IMR-90 (cell line): Measurements from ENCODE around the gene WRAP73. TPM values are rescaled to one million over a fixed set of nuclear protein-coding genes. Genes with fewer than 3 reads are reported as not detected.
"Not testable (repeated sequence)": the region's sequence is repeated elsewhere in the genome, so short reads cannot be mapped to it uniquely, and the experiment has no call there.

Experiments used
- ATAC-seq: fragments of 200-7000 bp; cut with Tn5 transposase; 2 replicates; pipeline ENCODE4 v1.9.1; 2020; ENCODE audit warnings: low read depth, mild to moderate bottlenecking, moderate library complexity
- BruUV-seq: library from RNA; stranded (reverse); fragments of 400-500 nt; replicated peaks from 2 replicates; lab custom pipeline; 2021; lab: Mats Ljungman, UMichigan
- CTCF ChIA-PET: fragments of 300-600 bp; formaldehyde crosslinking; extraction: SDS; loops from one replicate; lab custom pipeline; 2021; ENCODE audit warnings: antibody characterized with exemption; lab: Yijun Ruan, JAX
- POLR2A ChIA-PET: fragments of 300-600 bp; sonication (Branson Sonifier 250); formaldehyde crosslinking; loops from one replicate; lab custom pipeline; 2022; ENCODE audit warnings: antibody characterized with exemption; ENCODE audit not compliant: unreplicated experiment; lab: Charles Lee
- DNase-seq: peaks from one replicate; pipeline ENCODE4 v3.0.0; 2013
- H2AFZ ChIP-seq: replicated peaks from 2 replicates; pipeline ENCODE3; 2013; ENCODE audit warnings: low read length, mild to moderate bottlenecking; ENCODE audit not compliant: poor library complexity
- H2AK5ac ChIP-seq: 2 replicates; pipeline ENCODE4 v1.6.1; 2013; ENCODE audit warnings: low read depth, low read length, inconsistent platforms
- H2AK9ac ChIP-seq: replicated peaks from 2 replicates; pipeline ENCODE3; 2013; ENCODE audit warnings: mild to moderate bottlenecking, low read depth, low read length, moderate library complexity; ENCODE audit not compliant: poor library complexity
- H2BK120ac ChIP-seq: 2 replicates; pipeline ENCODE4 v1.6.1; 2013; ENCODE audit warnings: low read depth, low read length, inconsistent platforms
- H2BK15ac ChIP-seq: 3 replicates; pipeline ENCODE4 v1.6.1; 2013; ENCODE audit warnings: low read depth, low read length, inconsistent platforms
- H2BK20ac ChIP-seq: 2 replicates; pipeline ENCODE4 v1.6.1; 2013; ENCODE audit warnings: low read depth, mild to moderate bottlenecking, inconsistent platforms, low read length, moderate library complexity
- H2BK5ac ChIP-seq: 2 replicates; pipeline ENCODE4 v1.6.1; 2013; ENCODE audit warnings: mild to moderate bottlenecking, low read depth, low read length, inconsistent platforms; ENCODE audit not compliant: poor library complexity, severe bottlenecking
- H3K14ac ChIP-seq: replicated peaks from 2 replicates; pipeline ENCODE4 v1.6.1; 2013; ENCODE audit warnings: low read depth, low read length, inconsistent platforms
- H3K18ac ChIP-seq: 2 replicates; pipeline ENCODE4 v1.6.1; 2013; ENCODE audit warnings: low read depth, low read length, control low read depth
- H3K23ac ChIP-seq: 2 replicates; pipeline ENCODE4 v1.6.1; 2013; ENCODE audit warnings: low read depth, low read length, inconsistent platforms
- H3K27ac ChIP-seq: 2 replicates; pipeline ENCODE4 v1.5.1; 2013; ENCODE audit warnings: mild to moderate bottlenecking, control low read depth, low read length; ENCODE audit not compliant: insufficient read depth
- H3K27me3 ChIP-seq: 2 replicates; pipeline ENCODE4 v1.6.1; 2013; ENCODE audit warnings: low read length; ENCODE audit not compliant: control insufficient read depth, insufficient read depth
- H3K36me3 ChIP-seq: 2 replicates; pipeline ENCODE4 v1.6.1; 2013; ENCODE audit warnings: low read length, mixed read lengths; ENCODE audit not compliant: control insufficient read depth, insufficient read depth
- H3K4ac ChIP-seq: 2 replicates; pipeline ENCODE4 v1.6.1; 2013; ENCODE audit warnings: low read depth, low read length, inconsistent platforms
- H3K4me1 ChIP-seq: 2 replicates; pipeline ENCODE4 v1.6.1; 2013; ENCODE audit warnings: low read length, mixed read lengths; ENCODE audit not compliant: control insufficient read depth, insufficient read depth
- H3K4me2 ChIP-seq: 2 replicates; pipeline ENCODE4 v1.6.1; 2013; ENCODE audit warnings: low read depth, mild to moderate bottlenecking, control low read depth, low read length, moderate library complexity
- H3K4me3 ChIP-seq: 2 replicates; pipeline ENCODE4 v1.5.1; 2013; ENCODE audit warnings: low read depth, mild to moderate bottlenecking, control low read depth, low read length, moderate library complexity; ENCODE audit not compliant: insufficient read depth
- H3K56ac ChIP-seq: 2 replicates; pipeline ENCODE4 v1.6.1; 2013; ENCODE audit warnings: low read length, inconsistent platforms; ENCODE audit not compliant: insufficient read depth; ENCODE audit errors: extremely low read depth
- H3K79me1 ChIP-seq, 2 experiments: 2 replicates each; pipeline ENCODE4 v1.6.1; 2013; ENCODE audit warnings: low read length in 2 of 2, inconsistent platforms in 1 of 2, low read depth in 1 of 2
- H3K9ac ChIP-seq: 2 replicates; pipeline ENCODE4 v1.6.1; 2013; ENCODE audit warnings: low read depth, low read length, control low read depth
- H3K9me1 ChIP-seq: 2 replicates; pipeline ENCODE4 v1.6.1; 2013; ENCODE audit warnings: low read length, inconsistent platforms; ENCODE audit not compliant: insufficient read depth
- H3K9me3 ChIP-seq: 2 replicates; pipeline ENCODE4 v1.6.1; 2013; ENCODE audit warnings: low read length; ENCODE audit not compliant: control insufficient read depth, insufficient read depth
- H4K20me1 ChIP-seq: 2 replicates; pipeline ENCODE4 v1.6.1; 2013; ENCODE audit warnings: low read length, inconsistent platforms; ENCODE audit not compliant: insufficient read depth
- H4K5ac ChIP-seq: 2 replicates; pipeline ENCODE4 v1.6.1; 2013; ENCODE audit warnings: mild to moderate bottlenecking, low read depth, low read length, control low read depth
- H4K8ac ChIP-seq, 2 experiments: 2 replicates each; pipeline ENCODE4 v1.6.1; 2013; ENCODE audit warnings: low read depth in 2 of 2, low read length in 2 of 2, control low read depth in 1 of 2, inconsistent platforms in 1 of 2
- H4K91ac ChIP-seq: 2 replicates; pipeline ENCODE4 v1.6.1; 2013; ENCODE audit warnings: low read depth, low read length, inconsistent platforms; ENCODE audit not compliant: insufficient read depth
- WGBS, 2 experiments: methylation state at CpG; one replicate each; pipeline versions ENCODE4 v1.1.5 to v1.1.7; 2013; ENCODE audit warnings: missing lambda C conversion rate in 2 of 2; ENCODE audit not compliant: insufficient read length in 1 of 2; ENCODE audit errors: extremely low coverage in 2 of 2; 5-methylcytosine and 5-hydroxymethylcytosine counted together
- dilution Hi-C: fragments of 300-500 bp; cut with HindIII; formaldehyde crosslinking; loops from one replicate; pipeline ENCODE4 v1.14.3; 2018; ENCODE audit warnings: low sequenced_read_pairs; ENCODE audit not compliant: unreplicated experiment
- in situ Hi-C: fragments of 300-500 bp; cut with MboI; formaldehyde crosslinking; loops from 3 replicates; pipeline ENCODE4 v1.14.3; 2019; ENCODE audit warnings: low sequenced_read_pairs, inconsistent platforms, mixed read lengths
- intact Hi-C: fragments of 100-400 bp; cut with micrococcal nuclease; formaldehyde crosslinking; loops from 2 replicates; pipeline ENCODE4 v1.10.0; 2022
- polyA plus RNA-seq, 3 experiments: library from polyadenylated mRNA; depleted of rRNA; stranded (reverse); fragments of >200 nt; gene quantifications; 2 replicates each; pipeline ENCODE4 v1.2.3, GENCODE V29; 2012; ENCODE audit warnings: low replicate concordance in 1 of 3
- total RNA-seq: library from RNA; depleted of rRNA; stranded (reverse); fragments of >200 nt; gene quantifications from 2 replicates; pipeline ENCODE4 v1.2.3, GENCODE V29; 2012

Gene WRAP73
- total and polyA plus RNA-seq, 2 of the 4 experiments (the other 2 are of a cell fraction): 10.8 to 23.6 TPM

DNA sequence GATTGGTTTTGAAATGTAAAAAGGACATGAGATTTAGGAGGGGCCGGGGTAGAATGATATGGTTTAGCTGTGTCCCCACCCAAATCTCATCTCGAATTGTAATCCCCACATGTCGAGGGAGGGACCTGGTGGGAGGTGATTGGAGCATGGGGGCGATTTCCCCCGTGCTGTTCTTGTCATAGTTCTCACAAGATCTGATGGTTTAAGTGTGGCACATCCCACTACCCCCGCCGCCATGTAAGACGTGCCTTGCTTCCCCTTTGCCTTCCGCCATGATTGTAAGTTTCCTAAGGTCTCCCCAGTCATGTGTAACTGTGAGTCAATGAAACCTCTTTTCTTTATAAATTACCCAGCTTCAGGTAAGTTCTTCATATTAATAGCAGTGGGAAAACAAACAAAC is 27.8 kb downstream of the WRAP73 start:
- H4K20me1 ChIP-seq, DNase-seq, H3K23ac ChIP-seq, H3K4me3 ChIP-seq, H4K91ac ChIP-seq, BruUV-seq, ATAC-seq, H2BK5ac ChIP-seq, intact Hi-C loops, H3K36me3 ChIP-seq, POLR2A ChIA-PET, H3K14ac ChIP-seq, H3K4ac ChIP-seq, H3K27ac ChIP-seq, H4K5ac ChIP-seq, H2BK120ac ChIP-seq, H2AFZ ChIP-seq, H3K4me2 ChIP-seq, H3K18ac ChIP-seq, H2BK15ac ChIP-seq, H2AK5ac ChIP-seq, H3K9me3 ChIP-seq, H3K27me3 ChIP-seq, H3K9me1 ChIP-seq, dilution Hi-C loops, H2AK9ac ChIP-seq, H2BK20ac ChIP-seq, H4K8ac ChIP-seq, H3K9ac ChIP-seq, H3K56ac ChIP-seq: not testable (repeated sequence)
- H3K79me1 ChIP-seq: peaks cover 12 to 23% of the 10 kb centered on the region in 2 experiments; a peak in 3 of 4 replicates
- no CpG with 5 or more reads among the region's 9 CpGs for WGBS, 2 experiments
- H3K4me1 ChIP-seq: peaks cover 11% of the 10 kb centered on the region
- in situ Hi-C loops: loop anchor here (5.0 kb wide), 2 partner anchors 65 to 135 kb away; no protein-coding TSS in a partner anchor
- CTCF ChIA-PET: interaction anchor here (1.1 kb wide), 1 partner anchor 8 kb away, joined by 4 read pairs; no protein-coding TSS in a partner anchor
